Fibroblast of lung (primary cell): ENCODE results near the gene RGS14. TPM values are rescaled to one million over a fixed set of nuclear protein-coding genes. Genes with fewer than 3 reads are reported as not detected.
A peak's percentile ranks its signal among the peaks of the same experiment; 100 is the strongest.

ENCODE experiments used
- DNase-seq, 2 donors: peaks; one replicate each; pipeline versions ENCODE4 v3.0.0 to v3.0.0-alpha.2; 2010; ENCODE audit warnings: low read depth in 2 of 2
- H2AFZ ChIP-seq: 2 replicates; pipeline ENCODE4 v1.5.1; 2012; ENCODE audit warnings: low read length, control low read depth, inconsistent platforms
- H3K27ac ChIP-seq: 2 replicates; pipeline ENCODE4 v1.5.1; 2011; ENCODE audit warnings: low read length, control low read depth; ENCODE audit not compliant: insufficient read depth
- H3K27me3 ChIP-seq: 2 replicates; pipeline ENCODE4 v1.5.1; 2011; ENCODE audit warnings: mild to moderate bottlenecking, low read length; ENCODE audit not compliant: control insufficient read depth, insufficient read depth
- H3K36me3 ChIP-seq: 2 replicates; pipeline ENCODE4 v1.5.1; 2011; ENCODE audit warnings: low read length; ENCODE audit not compliant: control insufficient read depth, insufficient read depth
- H3K4me1 ChIP-seq: 2 replicates; pipeline ENCODE4 v1.5.1; 2011; ENCODE audit warnings: low read length; ENCODE audit not compliant: control insufficient read depth, insufficient read depth; ENCODE audit errors: extremely low read depth
- H3K4me2 ChIP-seq: 2 replicates; pipeline ENCODE4 v1.5.1; 2011; ENCODE audit warnings: low read length, control low read depth; ENCODE audit not compliant: insufficient read depth; ENCODE audit errors: extremely low read depth
- H3K4me3 ChIP-seq, 4 experiments: fragments of 200-600 bp in 1 of 4; sonication (generic) in 1 of 4; replicated peaks in 1 of 4; 2 replicates each; pipeline ENCODE4 v1.5.1; 2011 to 2016; ENCODE audit warnings: low read length in 4 of 4, low read depth in 3 of 4, mild to moderate bottlenecking in 3 of 4, control low read depth in 2 of 4, inconsistent platforms in 1 of 4, mixed read lengths in 1 of 4; ENCODE audit not compliant: insufficient read depth in 1 of 4; ENCODE audit errors: control extremely low read depth in 1 of 4
- H3K79me2 ChIP-seq: 2 replicates; pipeline ENCODE4 v1.5.1; 2012; ENCODE audit warnings: mild to moderate bottlenecking, low read length, inconsistent platforms; ENCODE audit not compliant: control insufficient read depth, insufficient read depth
- H3K9ac ChIP-seq: 2 replicates; pipeline ENCODE4 v1.5.1; 2011; ENCODE audit warnings: mild to moderate bottlenecking, low read length, control low read depth; ENCODE audit not compliant: insufficient read depth
- H3K9me3 ChIP-seq: 2 replicates; pipeline ENCODE4 v1.5.1; 2012; ENCODE audit warnings: low read depth, low read length; ENCODE audit not compliant: control insufficient read depth, insufficient read depth
- H4K20me1 ChIP-seq: 2 replicates; pipeline ENCODE4 v1.5.1; 2011; ENCODE audit warnings: low read length; ENCODE audit not compliant: control insufficient read depth, insufficient read depth; ENCODE audit errors: extremely low read depth
- EZH2 ChIP-seq: IDR thresholded peaks from 2 replicates; pipeline ENCODE4 v1.5.1; 2012; ENCODE audit warnings: low read length, control low read depth, mild to moderate bottlenecking; ENCODE audit errors: missing control alignments
- polyA plus RNA-seq, 2 donors: library from polyadenylated mRNA; depleted of rRNA in 1 of 2; stranded (reverse) in 1 of 2; unstranded in 1 of 2; fragments of >200 nt; gene quantifications; 2 replicates each; pipeline ENCODE4 v1.2.1, GENCODE V29; 2011 to 2012; ENCODE audit warnings: missing spikeins in 1 of 2
- total RNA-seq: library from RNA; depleted of rRNA; stranded (reverse); fragments of >200 nt; gene quantifications from 2 replicates; pipeline ENCODE4 v1.2.1, GENCODE V29; 2014
- TF ChIP-seq, protein P1 (sequence below), 2 donors: IDR thresholded peaks in 1 of 2; conservative IDR thresholded peaks in 1 of 2; 1 replicate in 1 of 2; 2 replicates in 1 of 2; pipeline ENCODE4 v1.5.1; 2011 to 2012; ENCODE audit warnings: low read length in 2 of 2, control low read depth in 1 of 2, inconsistent platforms in 1 of 2, low read depth in 1 of 2, mild to moderate bottlenecking in 1 of 2

The RGS14 gene
- total and polyA plus RNA-seq, 2 donors (not counting 1 experiment from before 2014, with no cell fraction given): 2.5 to 4.1 TPM

DNA sequence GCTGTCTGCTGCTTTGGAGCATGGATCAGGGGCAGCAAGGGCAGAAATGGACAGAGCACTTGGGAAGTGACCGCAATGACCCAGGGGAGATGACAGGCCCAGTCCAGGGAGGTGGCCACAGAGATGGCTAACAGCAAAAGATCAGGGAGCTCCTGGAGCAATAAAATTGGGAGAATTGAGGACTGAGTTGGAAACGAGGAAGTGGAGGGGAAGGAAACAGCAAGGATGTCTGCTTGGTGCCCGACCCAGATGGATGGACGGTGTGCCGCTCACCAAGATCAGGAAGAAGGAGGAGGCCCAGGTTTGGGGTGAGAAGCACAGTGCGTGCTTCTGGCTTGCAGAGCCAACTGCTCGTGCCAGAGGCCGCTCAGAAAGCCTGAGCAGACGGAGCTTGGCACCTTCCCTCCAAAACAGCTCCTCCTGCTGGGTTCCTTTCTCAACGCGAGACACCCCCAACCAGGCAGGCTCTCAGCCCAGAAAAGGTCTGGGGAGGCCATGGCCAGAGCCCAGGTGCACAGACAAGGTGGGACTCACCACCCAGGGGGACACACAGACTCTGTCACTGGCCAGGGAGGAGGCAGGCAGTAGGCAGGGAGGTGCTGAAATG lies 24.8 kb downstream of the RGS14 start:
- no peak overlapping the region for H3K4me2 ChIP-seq
- no peak overlapping the region for H2AFZ ChIP-seq
- no peaks in the 10 kb centered on the region for H3K4me1 ChIP-seq
- H4K20me1 ChIP-seq: no peaks in the 10 kb centered on the region
- H3K79me2 ChIP-seq: no peaks in the 10 kb centered on the region
- no peak overlapping the region for H3K27ac ChIP-seq
- no peaks in the 10 kb centered on the region for H3K9me3 ChIP-seq
- H3K27me3 ChIP-seq: peaks cover 18% of the 10 kb centered on the region
- no peak overlapping the region for H3K9ac ChIP-seq
- peak in 1 of 2 donors; percentile 44 for DNase-seq
- TF ChIP-seq, protein P1, sequence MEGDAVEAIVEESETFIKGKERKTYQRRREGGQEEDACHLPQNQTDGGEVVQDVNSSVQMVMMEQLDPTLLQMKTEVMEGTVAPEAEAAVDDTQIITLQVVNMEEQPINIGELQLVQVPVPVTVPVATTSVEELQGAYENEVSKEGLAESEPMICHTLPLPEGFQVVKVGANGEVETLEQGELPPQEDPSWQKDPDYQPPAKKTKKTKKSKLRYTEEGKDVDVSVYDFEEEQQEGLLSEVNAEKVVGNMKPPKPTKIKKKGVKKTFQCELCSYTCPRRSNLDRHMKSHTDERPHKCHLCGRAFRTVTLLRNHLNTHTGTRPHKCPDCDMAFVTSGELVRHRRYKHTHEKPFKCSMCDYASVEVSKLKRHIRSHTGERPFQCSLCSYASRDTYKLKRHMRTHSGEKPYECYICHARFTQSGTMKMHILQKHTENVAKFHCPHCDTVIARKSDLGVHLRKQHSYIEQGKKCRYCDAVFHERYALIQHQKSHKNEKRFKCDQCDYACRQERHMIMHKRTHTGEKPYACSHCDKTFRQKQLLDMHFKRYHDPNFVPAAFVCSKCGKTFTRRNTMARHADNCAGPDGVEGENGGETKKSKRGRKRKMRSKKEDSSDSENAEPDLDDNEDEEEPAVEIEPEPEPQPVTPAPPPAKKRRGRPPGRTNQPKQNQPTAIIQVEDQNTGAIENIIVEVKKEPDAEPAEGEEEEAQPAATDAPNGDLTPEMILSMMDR (conservative IDR thresholded peaks at IDR 0.05 in 1 of 2, IDR thresholded peaks at IDR 0.05 in 1 of 2; ENCODE audit: low read depth in 1 of 2, low read length in 2 of 2): peak; percentile 41 to 47
- TF ChIP-seq EZH2: no peak
- no peak overlapping the region for H3K4me3 ChIP-seq
- no peaks in the 10 kb centered on the region for H3K36me3 ChIP-seq

DNA sequence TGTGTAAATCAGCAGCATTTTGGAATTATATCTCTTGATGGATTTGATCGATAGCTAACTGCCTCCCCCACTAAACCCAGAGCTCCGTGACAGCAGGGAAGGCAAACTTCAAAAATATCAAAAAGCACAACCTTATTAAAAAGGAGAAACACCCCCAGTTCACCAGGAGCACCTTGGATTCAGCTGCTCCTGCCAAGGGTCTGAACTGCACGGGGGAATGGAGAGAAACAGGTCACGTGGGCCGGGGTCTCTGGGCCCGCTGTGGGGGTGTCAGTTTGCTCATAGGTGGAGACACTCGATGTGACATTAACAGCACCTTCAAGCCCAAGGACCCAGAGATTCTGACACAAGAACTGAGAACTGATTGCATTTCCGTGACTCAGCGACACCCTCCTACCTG lies 25.5 kb downstream of the RGS14 start:
- Histone ChIP-seq H3K27me3 (peaks cover 18% of the 10 kb centered on the region), H3K79me2 (no peaks in the 10 kb centered on the region), H4K20me1 (no peaks in the 10 kb centered on the region), H2AFZ (no peak overlapping the region), H3K27ac (no peak overlapping the region), H3K4me1 (no peaks in the 10 kb centered on the region), H3K36me3 (no peaks in the 10 kb centered on the region), H3K4me3 (no peak overlapping the region), H3K9me3 (no peaks in the 10 kb centered on the region), H3K9ac (no peak overlapping the region), H3K4me2 (no peak overlapping the region)
- TF ChIP-seq, protein P1 (conservative IDR thresholded peaks at IDR 0.05 in 1 of 2, IDR thresholded peaks at IDR 0.05 in 1 of 2; ENCODE audit: low read depth in 1 of 2, low read length in 2 of 2): no peak
- TF ChIP-seq EZH2: no peak
- no peak for DNase-seq

DNA sequence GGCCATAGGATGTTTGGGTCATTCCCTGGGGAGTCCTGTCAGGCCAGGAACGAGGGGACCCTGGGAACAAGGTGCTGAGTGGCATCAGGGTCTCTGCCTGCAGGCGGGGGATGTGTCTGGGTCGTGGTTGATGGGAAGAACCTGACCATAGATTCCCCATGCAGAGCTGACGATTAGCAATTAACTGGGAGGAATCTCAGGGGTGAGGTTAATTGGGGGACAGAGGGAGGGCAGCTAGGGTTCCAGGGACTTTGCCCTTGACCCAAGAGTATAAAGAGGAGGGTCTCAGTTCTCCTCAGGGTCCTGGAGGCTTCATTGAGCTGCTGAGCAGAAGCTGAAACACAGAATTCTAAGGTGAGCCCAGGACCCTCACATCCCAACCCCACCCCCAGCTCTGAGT lies 26.4 kb downstream of the RGS14 start, which contains the start of gene SLC34A1:
TSS of gene SLC34A1 (plus strand) at position 301 of the 400 bp plus-strand sequence. CDS start 1,308 bp downstream, outside the sequence.
- Histone ChIP-seq H3K27ac (no peak within 1 kb of the TSS), H3K4me1 (peaks cover 8% of the 10 kb centered on the region), H4K20me1 (no peaks in the 10 kb centered on the region), H2AFZ (no peak within 1 kb of the TSS), H3K79me2 (no peaks in the 10 kb centered on the region), H3K4me2 (no peak within 1 kb of the TSS), H3K9me3 (no peaks in the 10 kb centered on the region), H3K36me3 (no peaks in the 10 kb centered on the region), H3K27me3 (peaks cover 18% of the 10 kb centered on the region), H3K4me3 (no peak within 1 kb of the TSS), H3K9ac (no peak within 1 kb of the TSS)
- TF ChIP-seq EZH2: no peak
- TF ChIP-seq, protein P1 (conservative IDR thresholded peaks at IDR 0.05 in 1 of 2, IDR thresholded peaks at IDR 0.05 in 1 of 2; ENCODE audit: low read depth in 1 of 2, low read length in 2 of 2): no peak
- no peak for DNase-seq
